WTC11 (cell line): ENCODE measurements around the gene TSPAN33. TPM values are rescaled to one million over a fixed set of nuclear protein-coding genes. Genes with fewer than 3 reads are reported as not detected.

Experiments
- ATAC-seq: fragments of 200-7000 bp; cut with Tn5 transposase; 2 replicates; pipeline ENCODE4 v1.10.0; 2021; ENCODE audit warnings: mild to moderate bottlenecking, moderate library complexity
- CTCF ChIA-PET: fragments of 300-600 bp; sonication (Branson Sonifier 250); formaldehyde crosslinking; loops from one replicate; lab custom pipeline; 2021; ENCODE audit warnings: antibody characterized with exemption; lab: Charles Lee
- POLR2A ChIA-PET: fragments of 350-600 bp; sonication (Branson Sonifier 250); formaldehyde crosslinking; loops from one replicate; lab custom pipeline; 2021; ENCODE audit warnings: antibody characterized with exemption; lab: Charles Lee
- DNase-seq: peaks from one replicate; pipeline ENCODE4 v3.0.0; 2021; ENCODE audit warnings: low spot score
- H3K27ac Mint-ChIP-seq: 2 replicates; pipeline ENCODE4 v1.8.0; 2021; ENCODE audit warnings: mixed read lengths
- H3K27me3 Mint-ChIP-seq: 2 replicates; pipeline ENCODE4 v1.8.0; 2021; ENCODE audit warnings: low read depth, mild to moderate bottlenecking, moderate library complexity, mixed read lengths
- H3K36me3 Mint-ChIP-seq: 2 replicates; pipeline ENCODE4 v1.8.0; 2021; ENCODE audit warnings: mixed read lengths
- H3K4me1 Mint-ChIP-seq: 2 replicates; pipeline ENCODE4 v1.8.0; 2022; ENCODE audit warnings: mixed read lengths
- H3K4me3 Mint-ChIP-seq: 2 replicates; pipeline ENCODE4 v1.8.0; 2021; ENCODE audit warnings: mild to moderate bottlenecking, moderate library complexity, mixed read lengths
- H3K9me3 Mint-ChIP-seq: 2 replicates; pipeline ENCODE4 v1.8.0; 2021; ENCODE audit warnings: mixed read lengths
- E2F1 ChIP-seq: sonication (generic); formaldehyde crosslinking; IDR thresholded peaks from 2 replicates; pipeline ENCODE4 v1.8.0; 2022; ENCODE audit warnings: mild to moderate bottlenecking, missing genetic modification reagents
- EMX1 ChIP-seq: fragments of 250-450 bp; sonication (Bioruptor Pico); IDR thresholded peaks from 2 replicates; pipeline ENCODE4 v1.8.0; 2021; ENCODE audit warnings: mild to moderate bottlenecking
- FOXP1 ChIP-seq: sonication (generic); formaldehyde crosslinking; IDR thresholded peaks from 2 replicates; pipeline ENCODE4 v1.8.0; 2022; ENCODE audit warnings: missing genetic modification reagents, mild to moderate bottlenecking, moderate library complexity, borderline replicate concordance
- KAT7 ChIP-seq: sonication (generic); formaldehyde crosslinking; IDR thresholded peaks from 2 replicates; pipeline ENCODE4 v1.8.1; 2023; ENCODE audit warnings: missing genetic modification reagents, mild to moderate bottlenecking, borderline replicate concordance
- PREB ChIP-seq: sonication (generic); formaldehyde crosslinking; IDR thresholded peaks from 2 replicates; pipeline ENCODE4 v1.8.1; 2022; ENCODE audit warnings: mild to moderate bottlenecking, missing genetic modification reagents, moderate library complexity, borderline replicate concordance
- SOX15 ChIP-seq: fragments of 250-450 bp; sonication (Bioruptor Pico); IDR thresholded peaks from 2 replicates; pipeline ENCODE4 v1.9.0; 2021; ENCODE audit warnings: mild to moderate bottlenecking
- ZNF121 ChIP-seq: sonication (generic); formaldehyde crosslinking; IDR thresholded peaks from 2 replicates; pipeline ENCODE4 v1.8.0; 2023; ENCODE audit warnings: missing genetic modification reagents
- ZNF423 ChIP-seq: fragments of 250-450 bp; sonication (Bioruptor Pico); IDR thresholded peaks from 2 replicates; pipeline ENCODE4 v2.1.2; 2022; ENCODE audit warnings: mild to moderate bottlenecking, moderate library complexity
- ZNF425 ChIP-seq: fragments of 250-450 bp; sonication (Bioruptor Pico); conservative IDR thresholded peaks from 2 replicates; pipeline ENCODE4 v1.9.0; 2021; ENCODE audit warnings: mild to moderate bottlenecking
- ZNF532 ChIP-seq: fragments of 250-450 bp; sonication (Bioruptor Pico); IDR thresholded peaks from 2 replicates; pipeline ENCODE4 v1.9.0; 2021; ENCODE audit warnings: mild to moderate bottlenecking, borderline replicate concordance
- ZSCAN18 ChIP-seq: fragments of 250-450 bp; sonication (Bioruptor Pico); IDR thresholded peaks from 2 replicates; pipeline ENCODE4 v2.1.2; 2022; ENCODE audit warnings: mild to moderate bottlenecking, moderate library complexity
- total RNA-seq: library from RNA; stranded (reverse); gene quantifications from 3 replicates; pipeline ENCODE4 v1.2.3, GENCODE V29; 2021

TSPAN33 gene
- total RNA-seq, 1 experiment from 2014 or later: 30.0 TPM

- H3K27me3 Mint-ChIP-seq: peaks cover 25% of the 10 kb centered on the region
- peaks cover 25% of the 10 kb centered on the region for H3K36me3 Mint-ChIP-seq
- peak overlapping the region; percentile 14; the same call in 1 of the 2 replicates for H3K4me3 Mint-ChIP-seq
- ATAC-seq (no peak), DNase-seq (no peak)
- no peak for TF ChIP-seq EMX1 (CRISPR knock-in tag)
- no peak for TF ChIP-seq SOX15
- no peak for TF ChIP-seq ZNF532 (CRISPR knock-in tag)
- TF ChIP-seq ZSCAN18 (CRISPR knock-in tag): no peak
- no peak for TF ChIP-seq PREB (CRISPR knock-in tag)
- no peak for TF ChIP-seq ZNF423
- no peak for TF ChIP-seq ZNF425 (CRISPR knock-in tag)
- TF ChIP-seq KAT7 (CRISPR knock-in tag): no peak
- no peak for TF ChIP-seq E2F1 (CRISPR knock-in tag)
- no peak overlapping the region for H3K27ac Mint-ChIP-seq
- H3K9me3 Mint-ChIP-seq: peaks cover 10% of the 10 kb centered on the region; the same call in 1 of the 2 replicates
- POLR2A ChIA-PET: no interaction called here
- CTCF ChIA-PET: interaction anchor here (5.8 kb wide), 1 partner anchor 28 kb away, joined by 36 read pairs; no protein-coding TSS in a partner anchor
- H3K4me1 Mint-ChIP-seq: peaks cover 40% of the 10 kb centered on the region
Observed at GRCh38 chr7:129191272-129191671, 46.8 kb downstream of the TSPAN33 start.

GRCh38 chr7:129193892-129194291, 49.4 kb downstream of the TSPAN33 start:
- H3K4me3 Mint-ChIP-seq: no peak overlapping the region
- H3K27me3 Mint-ChIP-seq: peaks cover 7% of the 10 kb centered on the region; the same call in 1 of the 2 replicates
- CTCF ChIA-PET: interaction anchor here (0.9 to 5.8 kb wide), 3 partner anchors 17 to 30 kb away, joined by 4 to 36 read pairs (median 8); no protein-coding TSS in a partner anchor
- H3K4me1 Mint-ChIP-seq: peaks cover 28% of the 10 kb centered on the region
- H3K36me3 Mint-ChIP-seq: peaks cover 32% of the 10 kb centered on the region
- peak; percentile 72; the same call in 1 of the 2 replicates for TF ChIP-seq ZNF121 (CRISPR knock-in tag)
- TF ChIP-seq SOX15: no peak
- TF ChIP-seq FOXP1 (CRISPR knock-in tag): no peak
- POLR2A ChIA-PET: interaction anchor here (0.6 kb wide), 1 partner anchor 1025 kb away, joined by 4 read pairs; no protein-coding TSS in a partner anchor
- no peak for DNase-seq
- H3K9me3 Mint-ChIP-seq: peaks cover 10% of the 10 kb centered on the region; the same call in 1 of the 2 replicates
- H3K27ac Mint-ChIP-seq: no peak overlapping the region
- ATAC-seq: no peak
